GM13976 (cell line): ENCODE measurements around the gene FA2H.
"Not testable (repeated sequence)": the region's sequence is repeated elsewhere in the genome, so short reads cannot be mapped to it uniquely, and the experiment has no call there.

ENCODE experiments used
- DNase-seq: peaks from one replicate; pipeline ENCODE4 v3.0.0; 2012; ENCODE audit warnings: low spot score
- in situ Hi-C: fragments of 300-500 bp; cut with MboI; formaldehyde crosslinking; loops from one replicate; pipeline ENCODE4 v1.12.0; 2022; ENCODE audit warnings: low sequenced_read_pairs, mixed read lengths, inconsistent platforms; ENCODE audit not compliant: unreplicated experiment
- TF ChIP-seq, protein P1 (sequence below): IDR thresholded peaks from 2 replicates; pipeline ENCODE4 v1.5.1; 2012; ENCODE audit warnings: borderline replicate concordance, mild to moderate bottlenecking; ENCODE audit not compliant: insufficient read depth; ENCODE audit errors: extremely low read depth, missing control alignments, control extremely low read depth

Gene FA2H

GRCh38 chr16:74774223-74775139 lies at the start of gene FA2H:
FA2H (minus strand) TSS chr16:74774820; CDS start chr16:74774755, 65 bp downstream.
- in situ Hi-C loops = no loop called here
- peak; percentile 89 for DNase-seq
- TF ChIP-seq, protein P1, sequence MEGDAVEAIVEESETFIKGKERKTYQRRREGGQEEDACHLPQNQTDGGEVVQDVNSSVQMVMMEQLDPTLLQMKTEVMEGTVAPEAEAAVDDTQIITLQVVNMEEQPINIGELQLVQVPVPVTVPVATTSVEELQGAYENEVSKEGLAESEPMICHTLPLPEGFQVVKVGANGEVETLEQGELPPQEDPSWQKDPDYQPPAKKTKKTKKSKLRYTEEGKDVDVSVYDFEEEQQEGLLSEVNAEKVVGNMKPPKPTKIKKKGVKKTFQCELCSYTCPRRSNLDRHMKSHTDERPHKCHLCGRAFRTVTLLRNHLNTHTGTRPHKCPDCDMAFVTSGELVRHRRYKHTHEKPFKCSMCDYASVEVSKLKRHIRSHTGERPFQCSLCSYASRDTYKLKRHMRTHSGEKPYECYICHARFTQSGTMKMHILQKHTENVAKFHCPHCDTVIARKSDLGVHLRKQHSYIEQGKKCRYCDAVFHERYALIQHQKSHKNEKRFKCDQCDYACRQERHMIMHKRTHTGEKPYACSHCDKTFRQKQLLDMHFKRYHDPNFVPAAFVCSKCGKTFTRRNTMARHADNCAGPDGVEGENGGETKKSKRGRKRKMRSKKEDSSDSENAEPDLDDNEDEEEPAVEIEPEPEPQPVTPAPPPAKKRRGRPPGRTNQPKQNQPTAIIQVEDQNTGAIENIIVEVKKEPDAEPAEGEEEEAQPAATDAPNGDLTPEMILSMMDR = peak; percentile 42

GRCh38 chr16:74817851-74818250 lies 43.2 kb upstream of the FA2H start:
- in situ Hi-C loops = loop anchor here (10.0 kb wide), 1 partner anchor 47 kb away; no protein-coding TSS in a partner anchor
- TF ChIP-seq, protein P1 = no peak
- DNase-seq = no peak

GRCh38 chr16:74813109-74813641 lies 38.6 kb upstream of the FA2H start:
- peak; percentile 91 for DNase-seq
- in situ Hi-C loops = loop anchor here (10.0 kb wide), 1 partner anchor 52 kb away; no protein-coding TSS in a partner anchor
- TF ChIP-seq, protein P1 = peak; percentile 93

DNA sequence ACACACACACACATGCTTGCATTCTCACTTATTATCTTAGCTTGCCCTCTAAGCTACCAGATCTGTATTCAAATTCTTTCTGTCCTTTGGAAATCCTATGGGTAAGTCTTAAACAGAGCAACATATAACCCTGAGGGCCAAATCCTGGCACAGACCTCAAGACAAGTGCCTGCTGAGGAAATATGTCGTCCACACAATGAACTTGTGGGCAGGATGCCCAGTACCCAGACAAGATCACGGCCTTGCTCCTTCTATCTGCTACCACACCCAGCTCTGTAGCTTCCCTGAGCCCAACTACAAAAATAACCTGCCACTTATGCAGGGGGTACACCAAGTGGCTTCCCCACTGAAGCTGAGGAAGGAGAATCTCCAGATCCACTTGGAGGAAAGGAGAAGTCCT lies 37.3 kb upstream of the FA2H start:
- in situ Hi-C loops = loop anchor here (10.0 kb wide), 1 partner anchor 53 kb away; no protein-coding TSS in a partner anchor
- TF ChIP-seq, protein P1 = no peak
- no peak for DNase-seq

GRCh38 chr16:74811216-74811615 lies 36.6 kb upstream of the FA2H start:
- not testable (repeated sequence) for DNase-seq
- in situ Hi-C loops = loop anchor here (10.0 kb wide), 1 partner anchor 54 kb away; no protein-coding TSS in a partner anchor

GRCh38 chr16:74807052-74807646 lies 32.5 kb upstream of the FA2H start:
- in situ Hi-C loops = no loop called here
- TF ChIP-seq, protein P1 = no peak
- no peak for DNase-seq
